Measurements from ENCODE around the gene LRPAP1. TPM values are rescaled to one million over a fixed set of nuclear protein-coding genes. Genes with fewer than 3 reads are reported as not detected.
A peak's percentile ranks its signal among the peaks of the same experiment; 100 is the strongest.

Gene LRPAP1
- total RNA-seq, 1 donor from 2014 or later: 195 TPM

- DNase-seq (no peak), ATAC-seq (peak; percentile 67)
- Histone ChIP-seq H3K4me3 (peak overlapping the region; percentile 96), H3K27me3 (no peaks in the 10 kb centered on the region), H3K36me3 (peaks cover 10% of the 10 kb centered on the region), H3K27ac (no peak overlapping the region), H3K4me1 (peaks cover 16% of the 10 kb centered on the region), H3K9me3 (no peaks in the 10 kb centered on the region)
- intact Hi-C loops (cut with DNase I): no loop called here
- TF ChIP-seq, protein P1, sequence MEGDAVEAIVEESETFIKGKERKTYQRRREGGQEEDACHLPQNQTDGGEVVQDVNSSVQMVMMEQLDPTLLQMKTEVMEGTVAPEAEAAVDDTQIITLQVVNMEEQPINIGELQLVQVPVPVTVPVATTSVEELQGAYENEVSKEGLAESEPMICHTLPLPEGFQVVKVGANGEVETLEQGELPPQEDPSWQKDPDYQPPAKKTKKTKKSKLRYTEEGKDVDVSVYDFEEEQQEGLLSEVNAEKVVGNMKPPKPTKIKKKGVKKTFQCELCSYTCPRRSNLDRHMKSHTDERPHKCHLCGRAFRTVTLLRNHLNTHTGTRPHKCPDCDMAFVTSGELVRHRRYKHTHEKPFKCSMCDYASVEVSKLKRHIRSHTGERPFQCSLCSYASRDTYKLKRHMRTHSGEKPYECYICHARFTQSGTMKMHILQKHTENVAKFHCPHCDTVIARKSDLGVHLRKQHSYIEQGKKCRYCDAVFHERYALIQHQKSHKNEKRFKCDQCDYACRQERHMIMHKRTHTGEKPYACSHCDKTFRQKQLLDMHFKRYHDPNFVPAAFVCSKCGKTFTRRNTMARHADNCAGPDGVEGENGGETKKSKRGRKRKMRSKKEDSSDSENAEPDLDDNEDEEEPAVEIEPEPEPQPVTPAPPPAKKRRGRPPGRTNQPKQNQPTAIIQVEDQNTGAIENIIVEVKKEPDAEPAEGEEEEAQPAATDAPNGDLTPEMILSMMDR (IDR thresholded peaks at IDR 0.05): no peak
Observed at GRCh38 chr4:3532751-3533422, 665 bp upstream of the LRPAP1 start.

- H3K27me3 ChIP-seq: no peaks in the 10 kb centered on the region
- TF ChIP-seq, protein P1 (IDR thresholded peaks at IDR 0.05): no peak
- H3K36me3 ChIP-seq: peaks cover 15% of the 10 kb centered on the region
- ATAC-seq: no peak
- no peaks in the 10 kb centered on the region for H3K9me3 ChIP-seq
- H3K4me3 ChIP-seq: peak overlapping the region; percentile 96
- peak; percentile 57 for DNase-seq
- H3K27ac ChIP-seq: peak overlapping the region; percentile 79
- H3K4me1 ChIP-seq: peaks cover 16% of the 10 kb centered on the region
- intact Hi-C loops (cut with DNase I): no loop called here
Observed at GRCh38 chr4:3531318-3531878, 824 bp downstream of the LRPAP1 start.

GRCh38 chr4:3530663-3531254 lies 1.5 kb downstream of the LRPAP1 start:
- TF ChIP-seq, protein P1 (IDR thresholded peaks at IDR 0.05): no peak
- peaks cover 15% of the 10 kb centered on the region for H3K36me3 ChIP-seq
- H3K27ac ChIP-seq: no peak overlapping the region
- peak overlapping the region; percentile 96 for H3K4me3 ChIP-seq
- peaks cover 16% of the 10 kb centered on the region for H3K4me1 ChIP-seq
- intact Hi-C loops (cut with DNase I): no loop called here
- H3K27me3 ChIP-seq: no peaks in the 10 kb centered on the region
- H3K9me3 ChIP-seq: no peaks in the 10 kb centered on the region
- no peak for ATAC-seq
- DNase-seq: no peak

DNA sequence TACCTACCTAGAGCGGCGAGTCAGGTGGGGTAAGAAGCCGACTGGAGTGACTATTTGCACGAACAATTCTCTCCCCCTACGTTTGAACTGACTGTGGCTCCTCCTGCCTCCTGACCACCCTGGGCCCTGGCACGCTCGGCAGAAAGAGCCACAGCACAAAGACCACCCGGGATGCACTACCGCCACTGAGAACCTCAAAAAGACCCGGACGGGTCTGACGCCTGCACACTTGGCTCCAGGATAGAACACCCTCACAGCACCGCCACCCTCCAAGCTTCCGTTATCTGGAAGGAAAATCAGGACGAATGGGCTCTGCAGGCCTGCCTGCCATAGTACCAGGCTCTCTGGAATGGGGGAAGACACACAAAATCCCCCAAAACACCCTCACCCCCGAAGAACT lies 2.2 kb downstream of the LRPAP1 start:
- no peak for DNase-seq

DNA sequence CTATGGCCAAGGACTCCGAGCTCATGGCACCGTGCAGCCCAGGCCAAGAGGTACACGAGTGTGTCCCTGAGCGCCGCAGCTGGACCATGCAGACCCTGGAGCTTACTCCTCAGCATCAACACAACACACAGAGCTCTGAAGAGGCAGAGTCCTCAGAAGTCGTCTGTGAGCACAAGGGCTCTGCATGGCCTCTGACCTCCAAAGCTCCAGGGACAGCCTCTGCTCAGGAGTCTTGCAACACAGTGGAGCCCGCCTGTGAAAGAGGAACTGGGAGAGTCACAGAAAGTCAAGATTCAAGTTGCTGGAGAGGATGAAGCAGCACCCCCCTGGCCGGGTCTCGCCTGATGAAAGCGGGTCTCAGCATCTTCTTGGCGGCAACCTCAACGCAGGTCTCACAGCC lies 2.9 kb downstream of the LRPAP1 start:
- Histone ChIP-seq H3K4me1 (peaks cover 16% of the 10 kb centered on the region), H3K36me3 (peaks cover 20% of the 10 kb centered on the region), H3K4me3 (no peak overlapping the region), H3K27me3 (no peaks in the 10 kb centered on the region), H3K27ac (no peak overlapping the region), H3K9me3 (no peaks in the 10 kb centered on the region)
- TF ChIP-seq, protein P1 (IDR thresholded peaks at IDR 0.05): no peak
- DNase-seq (peak; percentile 78), ATAC-seq (peak; percentile 53)
- intact Hi-C loops (cut with DNase I): no loop called here

More for the DNA sequence above, 2.2 kb downstream of the LRPAP1 start:
- no peak for ATAC-seq
- H3K9me3 ChIP-seq: no peaks in the 10 kb centered on the region
- H3K4me1 ChIP-seq: peaks cover 16% of the 10 kb centered on the region
- H3K4me3 ChIP-seq: no peak overlapping the region
- TF ChIP-seq, protein P1 (IDR thresholded peaks at IDR 0.05): no peak
- intact Hi-C loops (cut with DNase I): no loop called here
- H3K27ac ChIP-seq: no peak overlapping the region
- H3K27me3 ChIP-seq: no peaks in the 10 kb centered on the region
- peaks cover 15% of the 10 kb centered on the region for H3K36me3 ChIP-seq
